Iris pigment epithelial cell (primary cell): Measurements from ENCODE around the gene FBXO5.
"Not testable (repeated sequence)": the region's sequence is repeated elsewhere in the genome, so short reads cannot be mapped to it uniquely, and the experiment has no call there.

Experiments
- DNase-seq: peaks from one replicate; pipeline ENCODE4 v3.0.0-alpha.2; 2011; ENCODE audit warnings: low read depth

FBXO5 gene, protein sequence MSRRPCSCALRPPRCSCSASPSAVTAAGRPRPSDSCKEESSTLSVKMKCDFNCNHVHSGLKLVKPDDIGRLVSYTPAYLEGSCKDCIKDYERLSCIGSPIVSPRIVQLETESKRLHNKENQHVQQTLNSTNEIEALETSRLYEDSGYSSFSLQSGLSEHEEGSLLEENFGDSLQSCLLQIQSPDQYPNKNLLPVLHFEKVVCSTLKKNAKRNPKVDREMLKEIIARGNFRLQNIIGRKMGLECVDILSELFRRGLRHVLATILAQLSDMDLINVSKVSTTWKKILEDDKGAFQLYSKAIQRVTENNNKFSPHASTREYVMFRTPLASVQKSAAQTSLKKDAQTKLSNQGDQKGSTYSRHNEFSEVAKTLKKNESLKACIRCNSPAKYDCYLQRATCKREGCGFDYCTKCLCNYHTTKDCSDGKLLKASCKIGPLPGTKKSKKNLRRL

DNA sequence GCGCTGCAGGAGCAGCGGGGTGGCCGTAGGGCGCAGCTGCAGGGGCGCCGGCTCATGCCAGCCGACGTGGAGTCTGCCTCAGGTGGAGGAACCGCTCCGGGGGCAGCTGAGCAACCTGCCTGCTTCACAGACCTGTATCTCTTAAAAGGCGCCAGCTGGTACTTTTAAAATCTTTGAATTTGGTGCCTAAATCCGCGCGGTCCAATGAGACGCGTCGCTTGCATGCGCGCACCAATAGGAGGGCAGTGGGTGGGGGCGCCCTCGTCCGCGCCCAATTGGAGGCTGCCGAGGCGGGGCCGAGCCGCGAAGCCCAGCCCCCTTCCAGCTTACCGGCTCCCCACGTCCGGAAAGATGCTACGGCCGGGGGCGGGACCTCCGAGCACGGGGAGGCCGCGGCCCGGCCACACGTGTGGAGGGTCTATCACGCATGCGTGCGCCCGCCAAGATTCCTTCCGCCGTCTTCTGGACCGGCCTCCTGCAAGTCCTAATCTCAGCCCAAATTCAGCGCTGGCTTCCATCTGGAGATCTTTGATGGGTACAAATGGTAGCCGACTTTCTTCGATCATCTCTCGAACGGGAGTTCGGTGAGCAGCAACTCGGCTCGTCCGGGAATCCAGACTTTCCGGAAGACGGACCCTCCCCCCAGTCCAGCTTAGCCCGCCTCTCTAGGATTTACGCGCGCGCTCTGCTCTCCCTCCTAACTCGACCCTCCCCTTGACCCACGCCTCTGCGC, at the start of gene FBXO5:
Gene FBXO5 (minus strand): TSS at position 138 of the 733 bp plus-strand sequence. CDS start 82 bp downstream, at position 56.
- DNase-seq: peak; percentile 99

DNA sequence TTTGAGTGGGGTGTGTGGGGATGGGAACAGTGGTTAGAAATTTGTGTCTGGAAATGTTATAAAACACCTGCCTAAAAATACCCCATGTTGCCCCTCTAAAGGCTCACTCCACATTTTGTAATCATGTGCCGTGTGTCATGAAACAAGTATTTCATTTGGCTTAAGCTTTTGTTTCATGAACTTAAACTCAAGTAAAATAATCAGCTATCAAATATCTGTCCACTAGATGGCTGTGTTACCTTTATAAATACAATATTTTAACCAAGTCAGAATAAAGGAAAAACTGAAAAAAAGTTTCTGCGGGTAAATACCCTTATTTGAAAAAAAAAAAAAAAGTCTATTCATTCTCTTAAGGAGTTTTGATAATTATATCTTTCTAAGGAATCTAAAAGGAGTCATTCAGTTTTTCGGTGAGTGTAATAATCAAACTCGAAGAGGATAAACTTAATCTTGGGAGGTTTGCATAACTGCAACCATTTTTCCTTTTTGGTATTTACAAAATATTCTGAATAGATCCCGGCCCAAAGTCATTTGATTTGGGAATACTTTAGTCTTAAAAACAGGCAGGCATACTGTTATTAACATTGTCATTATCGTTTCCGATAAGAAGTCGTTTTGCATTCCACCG, 49.5 kb upstream of the FBXO5 start:
- peak; percentile 74 for DNase-seq

DNA sequence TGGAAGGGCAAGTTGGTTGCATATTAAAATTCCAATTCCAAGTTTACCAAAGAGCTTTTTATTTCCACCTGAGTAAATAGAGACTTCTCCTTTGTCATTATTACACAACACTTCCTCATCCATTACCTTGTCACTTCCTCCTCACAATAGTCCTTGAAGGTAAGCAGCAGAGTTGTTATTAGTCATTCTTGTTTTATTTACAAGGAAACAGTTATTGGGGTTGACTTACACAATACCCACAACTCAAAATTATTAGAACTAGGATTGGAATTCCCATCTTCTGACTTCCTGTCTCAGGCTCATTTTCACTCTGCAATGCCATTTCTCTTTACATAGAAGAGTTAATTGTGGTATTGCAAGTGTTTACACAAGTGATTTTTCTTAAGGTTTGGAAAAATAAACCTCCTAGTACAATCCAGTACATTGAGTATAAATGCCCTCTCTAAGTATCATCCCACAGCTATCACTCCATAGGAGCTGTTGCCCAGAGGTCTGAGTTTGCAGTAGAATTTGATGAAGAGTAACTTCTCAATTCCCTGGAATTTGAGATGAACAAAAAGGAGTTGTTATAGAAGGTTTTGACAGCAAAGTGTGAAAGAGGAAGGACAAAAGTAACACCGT, 48.6 kb upstream of the FBXO5 start:
- DNase-seq: peak; percentile 49

DNA sequence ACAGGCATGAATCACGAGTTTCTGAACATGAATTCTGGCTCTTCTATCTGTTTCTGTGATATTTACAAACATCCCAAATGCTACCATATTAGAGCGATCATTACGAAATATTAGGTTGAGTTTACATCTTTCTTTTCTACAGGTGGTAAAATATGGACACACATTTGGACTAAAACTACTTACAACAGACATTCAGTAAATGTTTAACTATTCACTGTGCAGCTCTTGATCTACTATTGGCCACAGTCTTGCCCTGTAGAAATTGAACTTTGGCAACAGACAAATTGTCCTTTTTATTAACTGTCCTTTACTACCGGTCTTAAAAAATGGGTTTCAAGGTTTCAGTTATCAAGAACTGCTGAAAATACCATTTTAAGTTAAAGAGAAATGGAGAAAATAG, 46.1 kb upstream of the FBXO5 start:
- DNase-seq: no peak

DNA sequence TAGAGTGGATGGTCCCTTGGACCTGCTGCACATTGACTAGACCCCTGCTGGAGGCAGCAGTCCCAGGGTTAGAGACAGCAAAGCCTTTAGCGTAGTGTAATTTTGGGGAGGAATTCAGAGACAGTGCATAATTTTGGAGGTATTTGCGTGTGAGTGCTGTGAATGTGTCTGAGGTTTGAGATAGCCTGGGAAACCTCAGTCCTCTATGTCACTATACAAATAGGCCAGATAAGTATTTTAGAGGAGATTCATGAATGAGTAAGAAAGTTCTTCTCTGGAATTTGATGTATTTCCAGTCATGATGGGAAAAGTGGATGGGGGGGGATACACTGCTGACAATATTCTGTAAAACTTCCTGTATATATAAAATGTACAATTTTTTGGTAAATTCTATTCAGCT, 45.4 kb upstream of the FBXO5 start:
- DNase-seq: no peak

DNA sequence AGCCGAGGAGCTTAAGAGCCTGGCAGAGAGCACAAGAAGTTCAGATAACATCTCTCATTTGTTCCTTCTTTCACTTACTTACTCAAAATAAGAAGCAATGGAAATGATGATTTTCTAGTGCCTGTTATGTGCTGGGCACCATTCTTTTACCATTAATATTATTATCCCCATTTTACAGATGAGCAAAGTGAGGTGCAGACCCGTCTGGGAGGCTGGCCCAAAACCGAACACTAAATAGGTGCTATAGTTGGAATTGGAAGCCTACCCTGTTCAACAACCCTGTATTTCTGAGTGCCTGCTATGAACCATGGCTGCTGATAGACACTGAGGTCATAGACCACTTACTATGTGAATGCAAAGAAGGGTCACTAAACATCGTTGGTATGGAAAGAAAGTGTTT, 44.6 kb upstream of the FBXO5 start:
- no peak for DNase-seq

DNA sequence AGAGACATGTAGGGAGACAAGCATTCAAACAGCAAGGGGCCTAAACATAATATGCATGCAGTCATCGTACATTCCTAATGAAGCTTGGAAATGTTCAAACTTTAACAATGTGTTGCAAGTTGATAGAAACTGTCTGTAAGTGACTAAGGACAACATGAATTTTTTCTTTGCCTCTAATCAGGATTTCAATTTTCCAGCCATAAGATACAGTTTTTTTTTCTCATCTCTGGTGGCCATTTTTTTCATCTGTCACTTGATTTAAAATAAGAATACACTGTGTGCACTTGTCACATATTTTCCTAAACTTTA, 41.8 kb upstream of the FBXO5 start:
- no peak for DNase-seq

DNA sequence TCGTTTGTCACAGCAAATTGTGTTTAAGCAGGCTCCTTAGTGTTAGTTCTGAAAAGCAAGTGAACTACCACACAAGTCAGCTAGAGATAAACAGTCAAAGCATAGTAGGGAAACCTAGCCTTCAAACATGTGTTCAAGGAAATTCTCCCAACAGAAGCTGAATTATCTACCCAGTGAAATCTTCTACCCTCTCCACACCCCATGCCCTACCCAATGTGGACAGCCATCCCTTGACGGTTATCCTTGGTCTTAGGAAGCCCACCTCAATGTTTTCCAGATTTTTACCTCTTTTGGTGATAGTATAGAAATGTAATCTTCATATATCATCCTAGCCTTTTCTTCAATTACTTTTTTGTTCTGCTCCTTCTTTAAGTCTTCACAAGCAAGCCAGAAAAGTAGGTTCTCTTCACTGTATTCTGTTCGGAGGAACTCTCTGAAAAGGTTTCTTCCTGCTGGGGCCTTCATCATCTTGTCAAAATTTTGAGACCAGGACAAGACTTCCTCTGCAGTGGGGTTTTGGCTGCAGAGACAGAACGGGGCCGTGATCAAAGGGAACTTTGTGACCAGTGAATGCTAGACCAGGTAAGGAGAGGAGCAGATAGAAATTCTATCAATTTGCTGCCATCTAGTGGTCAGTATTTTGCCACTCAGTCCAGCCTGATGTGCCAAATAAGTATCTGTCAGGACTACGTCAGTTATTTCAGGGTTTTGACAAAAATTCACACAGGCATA, 41.3 kb upstream of the FBXO5 start:
- peak; percentile 65 for DNase-seq

DNA sequence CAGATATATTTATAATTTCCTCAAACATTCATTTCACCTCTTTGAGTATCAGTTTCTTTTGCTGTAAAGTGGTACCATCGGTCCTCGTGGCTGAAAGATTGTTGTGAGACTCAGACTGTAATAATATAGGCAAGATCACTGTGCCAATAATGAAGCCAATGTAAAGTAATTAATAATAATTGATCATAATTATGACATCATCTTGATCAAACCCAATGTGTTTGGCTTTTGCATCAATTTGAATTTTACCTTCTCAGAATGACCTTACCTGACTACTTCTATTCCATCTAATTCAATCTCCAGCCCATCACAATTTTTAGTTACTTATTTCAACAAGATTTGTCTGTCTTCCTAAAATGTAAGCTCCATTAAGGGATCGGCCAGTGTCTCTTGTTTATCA, 35.5 kb upstream of the FBXO5 start:
- DNase-seq: no peak

DNA sequence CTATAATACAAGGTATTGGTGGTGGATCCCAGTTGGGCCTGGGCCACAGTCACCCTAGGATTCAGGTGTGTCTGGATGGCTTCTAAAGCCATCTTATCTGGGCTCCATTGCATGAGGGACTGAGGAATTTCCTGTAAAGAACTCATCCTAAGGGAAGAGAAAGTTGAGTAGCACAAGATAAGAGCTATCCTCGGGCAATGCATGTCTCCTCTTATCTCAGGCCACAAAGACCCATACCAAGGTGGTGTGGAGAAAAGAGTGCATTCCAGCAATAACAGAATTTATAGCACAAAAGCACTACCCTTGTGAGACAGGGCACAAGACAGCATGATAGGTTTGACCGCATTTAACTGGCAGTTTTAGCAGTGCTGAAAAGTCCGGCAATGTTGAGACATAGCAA, 34.0 kb upstream of the FBXO5 start:
- DNase-seq: no peak

DNA sequence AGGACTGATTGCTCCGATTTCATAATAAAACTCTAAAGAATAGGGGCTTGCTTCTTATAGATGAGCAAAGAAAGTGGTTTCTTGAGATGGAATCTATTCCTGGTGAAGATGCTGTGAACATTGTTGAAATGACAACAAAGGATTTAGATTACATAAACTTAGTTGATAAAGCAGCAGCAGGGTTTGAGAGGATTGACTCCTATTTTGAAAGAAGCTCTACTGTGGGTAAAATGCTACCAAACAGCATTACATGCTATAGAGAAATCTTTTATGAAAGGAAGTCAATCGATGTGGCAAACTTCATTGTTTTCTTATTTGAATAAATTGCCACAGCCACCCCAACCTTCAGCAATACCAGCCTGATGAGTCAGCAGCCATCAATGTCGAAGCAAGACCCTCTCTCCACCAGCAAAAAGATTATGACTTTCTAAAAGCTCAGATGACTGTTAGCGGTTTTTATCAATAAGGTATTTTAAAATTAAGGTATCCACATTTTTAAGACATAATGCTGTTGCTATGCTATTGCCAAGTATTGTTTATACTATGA, 32.3 kb upstream of the FBXO5 start:
- no peak for DNase-seq

DNA sequence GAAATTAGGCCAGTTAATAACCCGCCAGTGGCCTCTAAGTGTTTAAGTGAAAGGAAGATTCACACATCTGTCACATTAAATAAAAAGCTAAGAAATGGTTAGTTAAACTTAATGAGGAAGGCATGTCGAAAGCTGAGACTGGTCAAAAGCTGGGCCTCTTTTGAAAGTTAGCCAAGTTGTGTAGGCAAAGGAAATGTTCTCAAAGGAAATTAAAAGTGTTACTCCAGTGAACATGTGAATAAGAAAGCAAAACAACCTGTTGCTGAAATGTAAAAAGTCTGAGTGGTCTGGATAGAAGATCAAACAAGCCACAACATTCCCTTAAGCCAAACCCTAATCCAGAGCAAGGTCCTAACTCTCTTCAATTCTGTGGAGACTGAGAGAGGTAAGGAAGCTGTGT, 30.6 kb upstream of the FBXO5 start:
- DNase-seq: no peak

DNA sequence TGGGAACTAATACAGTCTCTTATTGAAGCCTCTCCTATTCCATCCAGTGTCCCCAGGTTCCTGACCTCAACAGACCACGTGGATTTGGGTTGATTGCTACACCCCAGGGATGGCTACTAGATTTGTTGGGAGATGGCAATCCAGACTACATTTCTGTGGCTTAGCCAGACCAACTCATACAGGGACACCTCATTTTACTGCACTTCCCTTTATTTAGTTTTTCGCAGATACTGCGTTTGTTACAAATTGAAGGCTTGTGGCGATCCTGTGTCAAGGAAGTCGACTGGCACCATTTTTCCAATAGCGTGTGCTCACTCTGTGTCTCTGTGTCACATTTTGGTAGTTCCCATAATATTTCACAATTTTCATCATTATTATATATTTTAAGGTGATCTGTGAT, 30.0 kb upstream of the FBXO5 start:
- DNase-seq: no peak

DNA sequence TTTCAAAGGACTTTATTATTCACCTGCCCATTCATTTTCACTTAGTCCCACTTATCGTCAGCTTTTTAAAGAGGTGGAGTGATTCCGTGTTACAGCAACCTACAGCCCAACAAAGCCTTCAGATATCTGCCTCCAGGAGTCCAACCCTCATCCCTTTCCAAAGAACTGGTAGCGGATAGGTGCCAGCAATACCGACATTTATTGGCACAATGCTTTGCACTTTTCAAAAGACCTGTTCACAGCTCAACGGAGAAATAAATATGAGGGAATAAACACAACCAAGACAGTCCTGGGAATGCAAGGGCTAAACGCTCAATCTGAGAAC, 20.5 kb upstream of the FBXO5 start:
- no peak for DNase-seq

DNA sequence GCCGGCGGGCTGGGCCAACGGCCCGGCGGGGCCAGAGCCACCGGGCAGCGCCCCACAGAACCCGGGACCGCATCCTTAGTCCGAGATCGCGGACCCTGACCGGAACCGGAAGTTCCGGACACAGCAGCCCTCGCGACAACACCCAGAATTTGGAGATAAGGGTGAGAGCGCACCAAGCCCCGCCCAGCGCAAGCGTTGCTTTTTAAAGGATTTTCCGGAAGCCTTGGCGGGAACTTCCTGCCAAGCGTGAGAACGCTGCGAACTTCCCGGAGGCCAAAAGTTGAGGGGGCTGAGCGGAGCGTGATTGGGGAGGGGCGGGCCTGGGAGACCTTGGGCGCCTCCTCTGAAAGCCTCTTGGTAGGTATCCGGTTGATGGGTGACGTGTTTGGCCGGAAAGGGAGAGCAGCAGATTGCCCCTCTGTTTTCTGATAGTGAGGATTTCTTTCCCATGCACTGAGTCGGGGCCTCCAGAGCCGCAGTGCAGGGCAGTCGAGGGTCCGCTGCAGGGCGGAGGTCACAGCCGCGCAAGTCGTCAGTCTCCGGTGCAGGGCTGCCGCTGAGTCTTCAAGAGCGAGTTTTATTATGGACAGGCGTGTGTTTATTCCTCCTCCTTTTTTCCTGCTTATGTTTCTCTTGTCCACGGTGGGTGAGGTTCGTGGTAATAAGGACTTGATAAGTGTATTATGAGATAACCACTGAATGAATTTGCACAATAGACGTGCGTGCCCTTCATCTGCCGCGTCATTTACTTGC, 19.9 kb upstream of the FBXO5 start, which contains the start of gene MTRF1L:
Gene MTRF1L (minus strand): TSS at position 97 of the 753 bp plus-strand sequence. CDS start 24 bp downstream, at position 73.
- peak; percentile 96 for DNase-seq

DNA sequence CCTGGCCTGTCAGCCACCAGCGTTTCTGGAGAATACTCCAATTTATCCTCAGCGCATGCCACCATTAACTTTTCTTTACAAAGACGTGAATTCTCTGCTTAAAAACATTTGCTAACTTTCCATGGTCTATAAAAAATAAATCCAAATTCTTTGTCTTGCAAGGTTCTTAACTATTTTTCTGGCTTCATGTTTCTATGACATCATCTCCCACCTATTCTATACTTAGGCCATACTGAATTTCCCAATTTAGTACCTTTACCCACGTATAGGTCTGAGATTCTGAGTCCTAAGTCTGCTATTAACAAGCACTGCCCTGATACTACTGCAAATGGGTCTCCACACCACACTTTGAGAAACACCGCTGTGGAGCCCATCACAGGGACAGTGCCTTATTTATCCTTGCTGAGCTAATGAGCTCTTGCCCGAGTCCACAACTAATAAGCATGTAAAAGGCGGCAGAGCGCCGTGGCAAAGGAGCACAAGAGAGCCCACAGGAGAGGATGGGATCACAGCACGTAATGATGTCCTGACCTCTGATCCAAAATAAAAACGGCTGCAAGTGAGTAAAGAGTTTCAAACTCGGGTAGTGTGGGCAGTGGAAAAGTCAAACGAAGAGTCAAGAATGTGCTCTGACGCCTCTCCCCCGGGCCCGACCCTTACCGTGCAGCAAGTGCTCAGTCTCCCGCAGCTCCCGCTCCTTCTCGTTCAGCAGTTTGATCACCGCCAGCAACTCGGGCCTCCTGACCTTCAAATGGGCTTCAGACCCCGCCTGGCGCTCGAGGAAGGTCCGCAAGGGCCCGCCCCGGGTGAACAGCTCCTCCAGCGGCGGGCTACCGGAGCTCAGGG, 19.1 kb upstream of the FBXO5 start:
- DNase-seq: peak; percentile 28

DNA sequence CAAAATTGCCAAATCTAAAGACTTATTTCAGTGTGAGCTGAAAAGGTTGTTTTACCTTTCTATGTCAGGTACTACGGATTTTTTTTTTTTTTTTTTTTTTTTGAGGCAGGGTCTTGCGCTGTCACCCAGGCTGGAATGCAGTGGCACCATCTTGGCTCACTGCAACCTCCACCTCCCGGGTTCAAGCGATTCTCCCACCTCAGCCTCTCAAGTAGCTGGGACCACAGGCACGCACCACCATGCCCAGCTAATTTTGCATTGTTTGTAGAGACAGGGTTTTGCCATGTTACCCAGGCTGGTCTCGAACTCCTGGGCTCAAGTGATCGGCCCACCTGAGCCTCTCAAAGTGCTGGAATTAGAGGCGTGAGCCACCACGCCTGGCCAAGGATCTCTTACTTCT, 17.9 kb upstream of the FBXO5 start:
- not testable (repeated sequence) for DNase-seq

DNA sequence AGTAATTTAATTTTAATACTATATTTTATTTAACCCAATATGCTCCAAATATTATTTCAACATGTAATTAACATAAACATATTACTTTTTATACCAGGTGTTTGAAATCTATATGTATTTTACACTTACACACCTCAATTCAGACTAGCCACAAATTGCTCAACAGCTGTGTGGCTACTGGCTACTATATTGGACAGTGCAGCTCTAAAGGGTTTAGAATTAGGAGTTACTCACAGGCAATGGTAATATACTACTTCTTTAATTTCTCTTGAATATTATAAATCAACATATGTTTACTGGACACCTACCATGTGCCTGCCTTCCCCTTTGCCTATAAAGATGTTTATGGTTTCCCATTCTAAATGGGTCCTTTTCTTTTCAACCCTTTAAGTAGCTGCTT, 17.4 kb upstream of the FBXO5 start:
- DNase-seq: no peak

DNA sequence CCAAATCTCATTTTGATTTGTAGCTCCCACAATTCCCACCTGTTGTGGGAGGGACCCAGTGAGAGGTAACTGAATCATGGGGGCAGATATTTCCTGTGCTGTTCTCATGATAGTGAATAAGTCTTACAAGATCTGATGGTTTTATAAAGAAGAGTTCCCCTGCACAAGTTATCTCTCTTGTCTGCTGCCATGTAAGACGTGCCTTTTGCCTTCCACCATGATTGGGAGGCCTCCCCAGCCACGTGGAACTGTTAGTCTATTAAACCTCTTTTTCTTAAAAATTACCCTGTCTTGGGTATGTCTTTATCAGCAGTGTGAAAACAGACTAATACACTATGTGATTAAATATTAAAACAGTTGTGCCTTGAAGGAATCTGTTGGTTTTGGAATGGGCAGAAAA, 16.7 kb upstream of the FBXO5 start:
- not testable (repeated sequence) for DNase-seq

DNA sequence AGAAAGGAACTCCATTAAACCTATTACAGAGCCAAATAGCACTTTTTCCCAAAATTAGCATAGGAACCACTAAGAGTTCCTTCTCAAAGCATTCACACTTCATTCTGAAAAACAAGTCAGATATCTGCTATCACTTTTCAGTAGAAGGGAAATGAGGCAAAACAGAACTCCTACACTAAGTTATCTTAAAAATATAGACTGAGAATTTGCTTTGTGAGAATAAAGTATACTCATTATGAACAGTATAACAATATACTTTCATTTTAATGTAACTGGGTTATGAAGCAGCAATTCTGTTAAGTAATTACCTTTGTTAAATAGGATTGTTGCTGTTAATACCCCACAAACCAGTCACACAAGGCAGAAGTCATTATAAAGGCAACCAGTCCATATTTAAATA, 11.0 kb upstream of the FBXO5 start:
- no peak for DNase-seq
